Trophoblast cell (in vitro differentiated cells and primary cell): ENCODE measurements around the gene LRP1B.

Experiments
- DNase-seq, 2 donors: peaks; one replicate each; pipeline ENCODE4 v3.0.0-alpha.2; 2016
- H2AFZ ChIP-seq: 2 replicates; pipeline ENCODE4 v1.6.1; 2013; ENCODE audit warnings: low read length, moderate library complexity, mild to moderate bottlenecking; ENCODE audit not compliant: insufficient read depth, poor library complexity
- H2AK5ac ChIP-seq: 2 replicates; pipeline ENCODE4 v1.6.1; 2013; ENCODE audit warnings: mild to moderate bottlenecking, low read length
- H2BK120ac ChIP-seq: 2 replicates; pipeline ENCODE4 v1.6.1; 2013; ENCODE audit warnings: low read length, mild to moderate bottlenecking, moderate library complexity; ENCODE audit not compliant: insufficient read depth, poor library complexity
- H2BK12ac ChIP-seq: 2 replicates; pipeline ENCODE4 v1.6.1; 2013; ENCODE audit warnings: mild to moderate bottlenecking, low read length, moderate library complexity
- H2BK5ac ChIP-seq: 2 replicates; pipeline ENCODE4 v1.6.1; 2013; ENCODE audit warnings: low read length, low read depth, moderate library complexity, mild to moderate bottlenecking; ENCODE audit not compliant: poor library complexity
- H3K14ac ChIP-seq: 2 replicates; pipeline ENCODE4 v1.6.1; 2013; ENCODE audit warnings: mild to moderate bottlenecking, low read length
- H3K18ac ChIP-seq: 2 replicates; pipeline ENCODE4 v1.6.1; 2013; ENCODE audit warnings: mild to moderate bottlenecking, low read length
- H3K23ac ChIP-seq: 2 replicates; pipeline ENCODE4 v1.6.1; 2013; ENCODE audit warnings: low read length
- H3K27ac ChIP-seq: 2 replicates; pipeline ENCODE4 v1.5.1; 2013; ENCODE audit warnings: low read depth, mild to moderate bottlenecking, inconsistent platforms, low read length, moderate library complexity
- H3K27me3 ChIP-seq: 2 replicates; pipeline ENCODE4 v1.6.1; 2013; ENCODE audit warnings: inconsistent platforms, mild to moderate bottlenecking, low read length, moderate library complexity; ENCODE audit not compliant: insufficient read depth
- H3K36me3 ChIP-seq, 2 experiments: 1 replicate in 1 of 2; 2 replicates in 1 of 2; pipeline ENCODE4 v1.6.1; 2013; ENCODE audit warnings: low read length in 2 of 2, mild to moderate bottlenecking in 2 of 2, moderate library complexity in 1 of 2; ENCODE audit not compliant: insufficient read depth in 2 of 2, control insufficient read depth in 1 of 2
- H3K4ac ChIP-seq: 2 replicates; pipeline ENCODE4 v1.6.1; 2013; ENCODE audit warnings: low read depth, mild to moderate bottlenecking, low read length, moderate library complexity
- H3K4me1 ChIP-seq, 2 experiments: 1 replicate in 1 of 2; 2 replicates in 1 of 2; pipeline ENCODE4 v1.6.1; 2013; ENCODE audit warnings: low read length in 2 of 2, mild to moderate bottlenecking in 2 of 2, moderate library complexity in 1 of 2; ENCODE audit not compliant: insufficient read depth in 2 of 2, control insufficient read depth in 1 of 2
- H3K4me2 ChIP-seq: 2 replicates; pipeline ENCODE4 v1.6.1; 2013; ENCODE audit warnings: inconsistent platforms, mild to moderate bottlenecking, low read length, moderate library complexity
- H3K4me3 ChIP-seq: 2 replicates; pipeline ENCODE4 v1.5.1; 2013; ENCODE audit warnings: mild to moderate bottlenecking, low read depth, low read length, inconsistent platforms
- H3K79me1 ChIP-seq: one replicate; pipeline ENCODE4 v1.6.1; 2013; ENCODE audit warnings: low read length
- H3K79me2 ChIP-seq: 2 replicates; pipeline ENCODE4 v1.6.1; 2013; ENCODE audit warnings: low read length, mild to moderate bottlenecking; ENCODE audit not compliant: control insufficient read depth, insufficient read depth, poor library complexity
- H3K9ac ChIP-seq: 2 replicates; pipeline ENCODE4 v1.6.1; 2013; ENCODE audit warnings: mild to moderate bottlenecking, low read length
- H3K9me3 ChIP-seq: 2 replicates; pipeline ENCODE4 v1.6.1; 2013; ENCODE audit warnings: low read depth, mild to moderate bottlenecking, control low read depth, inconsistent platforms, low read length; ENCODE audit not compliant: insufficient read depth
- H4K12ac ChIP-seq: 2 replicates; pipeline ENCODE4 v1.6.1; 2013; ENCODE audit warnings: low read depth, mild to moderate bottlenecking, low read length, moderate library complexity
- H4K8ac ChIP-seq: 2 replicates; pipeline ENCODE4 v1.6.1; 2013; ENCODE audit warnings: low read depth, mild to moderate bottlenecking, low read length, moderate library complexity
- H4K91ac ChIP-seq: one replicate; pipeline ENCODE4 v1.6.1; 2013; ENCODE audit warnings: low read depth, mild to moderate bottlenecking, low read length, moderate library complexity
- WGBS: extraction: QIAGEN DNeasy Blood & Tissue Kit; methylation state at CpG from one replicate; pipeline ENCODE4 v1.1.7; 2013; ENCODE audit warnings: missing lambda C conversion rate; ENCODE audit not compliant: insufficient read length, insufficient coverage; ENCODE audit errors: extremely low coverage; 5-methylcytosine and 5-hydroxymethylcytosine counted together

The LRP1B gene

DNA sequence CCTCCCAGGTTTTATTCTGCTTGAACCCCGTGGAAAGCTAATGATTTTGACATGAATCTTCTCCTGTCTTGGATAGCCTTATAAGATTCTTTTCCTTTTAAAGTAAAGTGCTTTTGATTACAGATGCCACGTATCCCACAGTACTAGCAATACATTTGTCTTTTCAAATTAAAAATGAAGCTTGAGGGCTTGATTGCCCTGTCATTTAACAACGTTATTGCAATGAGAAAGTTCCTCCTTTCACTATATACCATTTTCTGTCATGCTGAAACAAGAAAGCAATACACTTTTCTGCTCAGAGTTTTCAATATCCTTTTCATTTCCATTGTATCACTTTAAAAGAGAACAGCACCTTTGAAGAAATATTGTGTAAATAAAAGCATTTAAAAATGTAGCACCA, 814.7 kb downstream of the LRP1B start:
- no peak overlapping the region for H4K91ac ChIP-seq
- no peaks in the 10 kb centered on the region for H3K27me3 ChIP-seq
- no CpG with 5 or more reads among the region's 3 CpGs for WGBS
- H3K23ac ChIP-seq: no peak overlapping the region
- H3K4me2 ChIP-seq: no peak overlapping the region
- no peak overlapping the region for H2BK120ac ChIP-seq
- H3K4ac ChIP-seq: no peak overlapping the region
- H4K8ac ChIP-seq: no peak overlapping the region
- no peak overlapping the region for H3K9ac ChIP-seq
- no peaks in the 10 kb centered on the region for H3K79me2 ChIP-seq
- DNase-seq: no peak
- no peak overlapping the region for H3K27ac ChIP-seq
- no peaks in the 10 kb centered on the region for H3K4me1 ChIP-seq
- no peaks in the 10 kb centered on the region for H3K9me3 ChIP-seq
- no peak overlapping the region for H2AK5ac ChIP-seq
- no peaks in the 10 kb centered on the region for H3K79me1 ChIP-seq
- H3K14ac ChIP-seq: no peak overlapping the region
- H4K12ac ChIP-seq: no peak overlapping the region
- H2AFZ ChIP-seq: no peak overlapping the region
- H3K4me3 ChIP-seq: no peak overlapping the region
- H3K18ac ChIP-seq: no peak overlapping the region
- no peak overlapping the region for H2BK5ac ChIP-seq
- no peaks in the 10 kb centered on the region for H3K36me3 ChIP-seq
- H2BK12ac ChIP-seq: no peak overlapping the region

DNA sequence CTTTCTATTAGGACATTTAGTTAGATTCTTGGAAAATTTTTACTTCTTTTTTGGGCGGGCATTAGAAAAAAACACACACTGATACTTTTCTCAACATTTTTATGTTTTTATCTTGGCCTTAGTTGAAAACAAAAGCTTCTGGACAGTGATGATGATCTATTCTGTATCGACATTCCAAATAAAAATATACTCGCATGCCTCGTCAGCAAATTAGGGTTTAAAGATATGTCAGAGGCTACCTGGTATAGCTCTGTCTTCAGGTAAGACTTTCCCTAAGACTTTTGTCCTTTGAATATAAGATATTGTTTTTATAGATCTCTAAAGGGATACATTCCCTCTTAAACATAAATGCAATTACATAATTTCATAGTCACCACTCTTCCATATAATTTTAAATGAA, 816.8 kb downstream of the LRP1B start:
- Histone ChIP-seq H4K91ac (no peak overlapping the region), H3K4me3 (no peak overlapping the region), H3K79me1 (no peaks in the 10 kb centered on the region), H2BK120ac (no peak overlapping the region), H2BK5ac (no peak overlapping the region), H3K79me2 (no peaks in the 10 kb centered on the region), H3K9ac (no peak overlapping the region), H2AFZ (no peak overlapping the region), H4K12ac (no peak overlapping the region), H3K27me3 (no peaks in the 10 kb centered on the region), H3K9me3 (no peaks in the 10 kb centered on the region), H3K27ac (no peak overlapping the region), H3K23ac (no peak overlapping the region), H3K18ac (no peak overlapping the region), H3K4me2 (no peak overlapping the region), H2AK5ac (no peak overlapping the region), H3K4ac (no peak overlapping the region), H4K8ac (no peak overlapping the region), H2BK12ac (no peak overlapping the region), H3K36me3 (no peaks in the 10 kb centered on the region), H3K4me1 (no peaks in the 10 kb centered on the region), H3K14ac (no peak overlapping the region)
- no peak for DNase-seq
- no CpG with 5 or more reads among the region's 4 CpGs for WGBS

DNA sequence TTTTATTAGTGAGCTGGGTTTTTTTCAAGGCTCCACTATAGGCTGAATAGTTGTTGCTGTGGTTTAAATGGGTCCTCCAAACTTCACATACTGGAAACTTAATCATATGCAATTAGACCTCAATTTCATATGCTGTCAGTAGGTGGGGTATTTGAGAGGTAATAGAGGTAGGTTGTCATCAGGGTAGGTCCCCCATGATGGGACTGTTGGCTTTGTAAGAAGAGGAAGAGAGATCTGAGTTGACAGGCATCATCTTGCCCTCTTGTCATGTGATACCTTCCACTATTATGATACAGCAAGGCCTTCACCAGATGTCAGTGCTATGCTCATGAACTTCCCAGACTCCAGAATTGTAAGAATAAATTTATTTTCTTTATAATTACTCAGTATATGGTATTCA, 819.4 kb downstream of the LRP1B start:
- H2AFZ ChIP-seq: no peak overlapping the region
- no peak overlapping the region for H3K14ac ChIP-seq
- no peaks in the 10 kb centered on the region for H3K79me1 ChIP-seq
- H2BK12ac ChIP-seq: no peak overlapping the region
- no peak overlapping the region for H2BK5ac ChIP-seq
- H3K23ac ChIP-seq: no peak overlapping the region
- no peak overlapping the region for H4K8ac ChIP-seq
- H3K9ac ChIP-seq: no peak overlapping the region
- H2AK5ac ChIP-seq: no peak overlapping the region
- H3K27ac ChIP-seq: no peak overlapping the region
- H3K79me2 ChIP-seq: no peaks in the 10 kb centered on the region
- H2BK120ac ChIP-seq: no peak overlapping the region
- no peak overlapping the region for H3K4ac ChIP-seq
- peaks cover 0 to 3% of the 10 kb centered on the region in 2 experiments for H3K36me3 ChIP-seq
- H3K4me2 ChIP-seq: no peak overlapping the region
- H3K27me3 ChIP-seq: no peaks in the 10 kb centered on the region
- no peaks in the 10 kb centered on the region for H3K9me3 ChIP-seq
- no peak overlapping the region for H4K12ac ChIP-seq
- H3K4me1 ChIP-seq: no peaks in the 10 kb centered on the region
- H3K4me3 ChIP-seq: no peak overlapping the region
- no peak overlapping the region for H4K91ac ChIP-seq
- H3K18ac ChIP-seq: no peak overlapping the region
- no peak for DNase-seq

DNA sequence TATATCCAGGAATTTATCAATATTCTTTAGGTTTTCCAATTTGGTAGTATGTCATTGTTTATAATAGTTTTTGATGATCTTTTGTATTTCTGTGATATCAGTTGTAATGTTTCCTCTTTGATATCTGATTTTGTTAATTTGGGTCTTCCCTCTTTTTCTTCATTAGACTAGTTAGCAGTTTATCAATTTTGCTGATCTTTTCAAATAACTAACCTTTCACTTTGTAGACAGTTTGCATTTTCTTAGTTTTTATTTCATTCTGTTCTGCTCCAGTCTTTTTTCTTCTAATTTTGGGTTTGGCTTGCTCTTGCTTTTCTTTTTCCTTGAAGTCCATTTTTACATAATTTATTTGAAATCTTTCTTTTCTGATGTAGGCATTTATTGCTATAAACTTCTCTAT, 824.4 kb downstream of the LRP1B start:
- Histone ChIP-seq H3K9me3 (no peaks in the 10 kb centered on the region), H2BK5ac (no peak overlapping the region), H3K18ac (no peak overlapping the region), H2AFZ (no peak overlapping the region), H3K79me1 (no peaks in the 10 kb centered on the region), H3K27me3 (no peaks in the 10 kb centered on the region), H2BK120ac (no peak overlapping the region), H3K4me1 (no peaks in the 10 kb centered on the region), H4K12ac (no peak overlapping the region), H2AK5ac (no peak overlapping the region), H3K14ac (no peak overlapping the region), H3K27ac (no peak overlapping the region), H3K79me2 (no peaks in the 10 kb centered on the region), H3K4me3 (no peak overlapping the region), H3K36me3 (peaks cover 0 to 3% of the 10 kb centered on the region in 2 experiments), H3K9ac (no peak overlapping the region), H3K23ac (no peak overlapping the region), H2BK12ac (no peak overlapping the region), H4K8ac (no peak overlapping the region), H3K4me2 (no peak overlapping the region), H4K91ac (no peak overlapping the region), H3K4ac (no peak overlapping the region)
- no peak for DNase-seq

DNA sequence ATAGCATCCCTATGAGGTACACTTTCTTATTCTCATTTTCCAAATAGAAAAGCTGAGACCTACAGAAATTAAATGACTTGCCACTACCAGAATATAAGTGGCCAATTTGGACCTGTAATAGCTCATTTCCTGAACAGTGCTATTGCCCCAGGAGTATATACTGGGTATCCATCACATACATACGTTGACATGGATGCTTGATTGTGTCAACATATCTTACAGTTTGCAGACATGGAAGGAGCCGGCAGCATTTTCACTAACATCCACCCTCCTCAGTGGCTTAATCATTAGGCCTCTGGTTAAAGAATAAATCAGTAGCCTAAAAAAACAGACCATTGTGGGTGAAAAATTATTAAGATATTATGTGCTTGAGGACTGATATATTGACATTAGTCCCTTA, 829.3 kb downstream of the LRP1B start:
- H3K4me1 ChIP-seq: no peaks in the 10 kb centered on the region
- H2BK120ac ChIP-seq: no peak overlapping the region
- no peak overlapping the region for H3K14ac ChIP-seq
- H2BK5ac ChIP-seq: no peak overlapping the region
- no peak overlapping the region for H3K4me2 ChIP-seq
- DNase-seq: no peak
- no peak overlapping the region for H3K9ac ChIP-seq
- no CpG with 5 or more reads among the region's 2 CpGs for WGBS
- H3K27me3 ChIP-seq: no peaks in the 10 kb centered on the region
- H3K9me3 ChIP-seq: no peaks in the 10 kb centered on the region
- no peaks in the 10 kb centered on the region for H3K79me2 ChIP-seq
- H4K12ac ChIP-seq: no peak overlapping the region
- H4K8ac ChIP-seq: no peak overlapping the region
- no peak overlapping the region for H2BK12ac ChIP-seq
- H2AK5ac ChIP-seq: no peak overlapping the region
- H2AFZ ChIP-seq: no peak overlapping the region
- no peak overlapping the region for H3K18ac ChIP-seq
- H3K4me3 ChIP-seq: no peak overlapping the region
- no peak overlapping the region for H3K27ac ChIP-seq
- no peaks in the 10 kb centered on the region for H3K36me3 ChIP-seq
- H3K4ac ChIP-seq: no peak overlapping the region
- H3K23ac ChIP-seq: no peak overlapping the region
- H4K91ac ChIP-seq: no peak overlapping the region
- no peaks in the 10 kb centered on the region for H3K79me1 ChIP-seq
